HepG2 (cell line): ENCODE data around the gene ARL2. TPM values are rescaled to one million over a fixed set of nuclear protein-coding genes. Genes with fewer than 3 reads are reported as not detected.

Experiments used
- MAX ChIP-seq: IDR thresholded peaks from 2 replicates; pipeline ENCODE4 v1.6.1; 2012; ENCODE audit warnings: inconsistent platforms
- PAWR ChIP-seq: sonication (generic); formaldehyde crosslinking; IDR thresholded peaks from 2 replicates; pipeline ENCODE4 v1.4.0; 2020; ENCODE audit warnings: missing genetic modification reagents, mild to moderate bottlenecking, borderline replicate concordance
- PAXIP1 ChIP-seq: sonication (generic); formaldehyde crosslinking; conservative IDR thresholded peaks from 2 replicates; pipeline ENCODE4 v1.4.0; 2020; ENCODE audit warnings: mild to moderate bottlenecking, missing genetic modification reagents, moderate library complexity
- POLR2G ChIP-seq: fragments of 200-400 bp; formaldehyde crosslinking; IDR thresholded peaks from 2 replicates; pipeline ENCODE4 v1.6.1; 2018; ENCODE audit warnings: mild to moderate bottlenecking, low read depth, low read length, moderate library complexity
- PREB ChIP-seq: sonication (generic); formaldehyde crosslinking; IDR thresholded peaks from 2 replicates; pipeline ENCODE4 v1.4.0; 2020; ENCODE audit warnings: missing genetic modification reagents
- SNRNP70 ChIP-seq: fragments of 200-400 bp; formaldehyde crosslinking; IDR thresholded peaks from 2 replicates; pipeline ENCODE4 v1.6.1; 2017; ENCODE audit warnings: mild to moderate bottlenecking, low read depth, low read length, moderate library complexity
- SP1 ChIP-seq, 2 experiments: fragments of 450-650 bp in 1 of 2; sonication (generic) in 1 of 2; formaldehyde crosslinking in 1 of 2; IDR thresholded peaks; 2 replicates each; pipeline versions ENCODE4 v1.4.0 to v1.6.1; 2016 to 2020; ENCODE audit warnings: missing genetic modification reagents in 1 of 2
- ZBTB34 ChIP-seq: sonication (generic); formaldehyde crosslinking; IDR thresholded peaks from 2 replicates; pipeline ENCODE4 v1.8.0; 2022; ENCODE audit warnings: mild to moderate bottlenecking, missing genetic modification reagents
- ZHX1 ChIP-seq: sonication (generic); formaldehyde crosslinking; IDR thresholded peaks from 2 replicates; pipeline ENCODE4 v1.8.1; 2022; ENCODE audit warnings: low read depth, mild to moderate bottlenecking, missing genetic modification reagents
- ZNF18 ChIP-seq: sonication (generic); formaldehyde crosslinking; IDR thresholded peaks from 2 replicates; pipeline ENCODE4 v1.8.0; 2022; ENCODE audit warnings: mild to moderate bottlenecking, missing genetic modification reagents; ENCODE audit not compliant: insufficient replicate concordance
- polyA plus RNA-seq, 8 experiments: library from polyadenylated mRNA; depleted of rRNA in 3 of 8; stranded (reverse) in 7 of 8; unstranded in 1 of 8; fragments of >200 nt; fragmentation: Illumina TruSeq in 4 of 8; extraction: Trizol in 4 of 8; gene quantifications; 2 replicates each; pipeline versions ENCODE4 v1.2.1 to v1.2.3, GENCODE V29; 2011 to 2016; ENCODE audit warnings: low read depth in 4 of 8, missing spikeins in 1 of 8, mixed read lengths in 1 of 8; ENCODE audit not compliant: insufficient read depth in 1 of 8
- total RNA-seq, 5 experiments: library from RNA; depleted of rRNA; stranded (reverse); fragments of >200 nt; fragmentation: Illumina TruSeq; extraction: Trizol; gene quantifications; 2 replicates each; pipeline ENCODE4 v1.2.3, GENCODE V29; 2016; ENCODE audit warnings: low read depth in 1 of 5
- TF ChIP-seq, protein P1 (sequence below): sonication (generic); formaldehyde crosslinking; IDR thresholded peaks from 2 replicates; pipeline ENCODE4 v1.4.0; 2020; ENCODE audit warnings: missing genetic modification reagents
- TF ChIP-seq, protein P2 (sequence below): sonication (generic); formaldehyde crosslinking; IDR thresholded peaks from 2 replicates; pipeline ENCODE4 v1.5.1; 2020; ENCODE audit warnings: mild to moderate bottlenecking, missing genetic modification reagents, borderline replicate concordance

Gene ARL2
- total and polyA plus RNA-seq, 2 of the 13 experiments (the other 11 are each of a cell fraction or from before 2014, with no cell fraction given) = 82.9 to 84.4 TPM

GRCh38 chr11:65027213-65028067, 13.5 kb downstream of the ARL2 start, which contains the start of gene SNX15 (continued):
- TF ChIP-seq PREB (CRISPR knock-in tag) = no peak
- TF ChIP-seq, protein P1, sequence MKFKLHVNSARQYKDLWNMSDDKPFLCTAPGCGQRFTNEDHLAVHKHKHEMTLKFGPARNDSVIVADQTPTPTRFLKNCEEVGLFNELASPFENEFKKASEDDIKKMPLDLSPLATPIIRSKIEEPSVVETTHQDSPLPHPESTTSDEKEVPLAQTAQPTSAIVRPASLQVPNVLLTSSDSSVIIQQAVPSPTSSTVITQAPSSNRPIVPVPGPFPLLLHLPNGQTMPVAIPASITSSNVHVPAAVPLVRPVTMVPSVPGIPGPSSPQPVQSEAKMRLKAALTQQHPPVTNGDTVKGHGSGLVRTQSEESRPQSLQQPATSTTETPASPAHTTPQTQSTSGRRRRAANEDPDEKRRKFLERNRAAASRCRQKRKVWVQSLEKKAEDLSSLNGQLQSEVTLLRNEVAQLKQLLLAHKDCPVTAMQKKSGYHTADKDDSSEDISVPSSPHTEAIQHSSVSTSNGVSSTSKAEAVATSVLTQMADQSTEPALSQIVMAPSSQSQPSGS (CRISPR knock-in tag) = peak; percentile 16; the same call in 1 of the 2 replicates
- TF ChIP-seq, protein P2, sequence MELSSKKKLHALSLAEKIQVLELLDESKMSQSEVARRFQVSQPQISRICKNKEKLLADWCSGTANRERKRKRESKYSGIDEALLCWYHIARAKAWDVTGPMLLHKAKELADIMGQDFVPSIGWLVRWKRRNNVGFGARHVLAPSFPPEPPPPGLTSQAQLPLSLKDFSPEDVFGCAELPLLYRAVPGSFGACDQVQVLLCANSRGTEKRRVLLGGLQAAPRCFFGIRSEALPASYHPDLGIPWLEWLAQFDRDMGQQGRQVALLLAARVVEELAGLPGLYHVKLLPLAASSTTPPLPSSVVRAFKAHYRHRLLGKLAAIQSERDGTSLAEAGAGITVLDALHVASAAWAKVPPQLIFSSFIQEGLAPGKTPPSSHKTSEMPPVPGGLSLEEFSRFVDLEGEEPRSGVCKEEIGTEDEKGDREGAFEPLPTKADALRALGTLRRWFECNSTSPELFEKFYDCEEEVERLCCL (CRISPR knock-in tag) = no peak
- TF ChIP-seq SP1 (IDR thresholded peaks at IDR 0.05) = no peak
- peak; percentile 50 for TF ChIP-seq SP1 (CRISPR knock-in tag; IDR thresholded peaks at IDR 0.05)
- peak; percentile 85 for TF ChIP-seq MAX
- peak; percentile 89 for TF ChIP-seq POLR2G
- TF ChIP-seq PAXIP1 (CRISPR knock-in tag) = peak; percentile 58
- no peak for TF ChIP-seq SNRNP70
- no peak for TF ChIP-seq ZHX1 (CRISPR knock-in tag)
- TF ChIP-seq ZNF18 = peak; percentile 73
- TF ChIP-seq ZBTB34 = no peak
- TF ChIP-seq PAWR (CRISPR knock-in tag) = no peak
